ENCODE measurements around the gene SPTLC2. TPM values are rescaled to one million over a fixed set of nuclear protein-coding genes. Genes with fewer than 3 reads are reported as not detected.
A peak's percentile ranks its signal among the peaks of the same experiment; 100 is the strongest.

SPTLC2 gene
- total RNA-seq, 1 experiment from 2014 or later = 32.6 TPM

DNA sequence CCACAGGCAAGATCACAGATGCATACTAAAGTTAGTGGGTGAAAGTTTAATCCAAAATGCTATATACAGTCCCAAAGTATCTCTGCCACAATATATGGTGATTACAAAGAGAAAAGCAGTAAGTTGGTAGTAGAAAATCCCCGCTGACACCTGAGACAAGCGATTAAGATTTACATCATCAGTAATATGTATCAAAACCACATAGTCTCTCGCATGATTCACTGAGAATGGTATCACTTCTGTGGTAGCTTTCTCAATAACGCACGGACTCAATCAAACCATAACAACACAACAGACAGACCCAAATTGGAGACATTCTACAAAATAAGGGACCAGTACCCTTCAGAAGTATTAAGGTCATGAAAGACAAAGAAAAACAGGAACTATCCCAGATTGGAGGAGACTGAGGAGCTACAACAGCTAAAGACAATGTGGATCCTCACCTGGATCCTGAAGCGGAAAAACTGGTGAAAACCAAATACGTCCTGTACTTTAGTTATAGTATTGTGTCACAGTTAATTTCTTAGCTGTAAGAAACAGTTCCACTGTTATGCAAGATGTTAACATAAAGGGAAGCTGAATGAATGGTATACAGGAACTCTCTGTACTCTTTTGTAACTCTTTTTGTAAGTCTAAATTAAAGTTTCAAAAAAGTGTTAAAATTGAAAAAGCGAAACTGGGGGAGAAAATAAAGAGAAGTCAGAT lies 51.0 kb downstream of the SPTLC2 start:
- no peak for DNase-seq
- no peak overlapping the region for H3K4ac ChIP-seq (ENCODE audit: low read depth, low read length)
- no peak overlapping the region for H3K18ac ChIP-seq (ENCODE audit: insufficient read length, low read depth, low read length)
- no peak overlapping the region for H3K23ac ChIP-seq (ENCODE audit: insufficient read length, low read depth, low read length)
- Mint-ChIP-seq H3K36me3 (ENCODE audit: insufficient read depth in 1 of 3, low read depth in 3 of 3) (peaks cover 21 to 34% (median 29%) of the 10 kb centered on the region in 3 experiments; a peak in 6 of 7 replicates), H3K27ac (peak overlapping the region in 2 of 3 experiments; percentile 25 to 58; a peak in 4 of 7 replicates), H3K4me1 (no peaks in the 10 kb centered on the region; a peak in 1 of 4 replicates), H3K4me3 (no peak overlapping the region), H3K27me3 (ENCODE audit: low read depth) (no peaks in the 10 kb centered on the region), H3K9me3 (no peaks in the 10 kb centered on the region)
- no peaks in the 10 kb centered on the region for H3K79me1 ChIP-seq (ENCODE audit: insufficient read depth, low read depth, low read length, poor library complexity, severe bottlenecking)
- no peak overlapping the region for H2BK5ac ChIP-seq (ENCODE audit: insufficient read length, low read length)
- H3K4me1 ChIP-seq (ENCODE audit: insufficient read depth, low read length) = no peaks in the 10 kb centered on the region
- H3K79me2 ChIP-seq (ENCODE audit: insufficient read depth, low read length) = no peaks in the 10 kb centered on the region
- H3K9me3 ChIP-seq (ENCODE audit: control insufficient read depth, low read depth, low read length) = no peaks in the 10 kb centered on the region
- H3K9ac ChIP-seq (ENCODE audit: extremely low read depth, insufficient read length, low read length) = no peak overlapping the region
- no peak overlapping the region for H3K4me2 ChIP-seq (ENCODE audit: insufficient read depth, insufficient read length, low read length)
- no peak overlapping the region for H4K5ac ChIP-seq (ENCODE audit: insufficient read length, low read depth, low read length)
- no peak overlapping the region for H3K56ac ChIP-seq (ENCODE audit: insufficient read length, low read depth, low read length)
- no peak overlapping the region for H2BK12ac ChIP-seq (ENCODE audit: insufficient read length, low read depth, low read length)
- no peak overlapping the region for H2AK5ac ChIP-seq (ENCODE audit: insufficient read length, low read length)
- no peak overlapping the region for H2BK15ac ChIP-seq (ENCODE audit: low read depth, low read length)
- H3T11ph ChIP-seq (ENCODE audit: low read length) = no peak overlapping the region
- H3K27me3 ChIP-seq (ENCODE audit: insufficient read depth, low read length) = no peaks in the 10 kb centered on the region
- no peak overlapping the region for H4K91ac ChIP-seq (ENCODE audit: insufficient read length, low read depth, low read length)
- no peak overlapping the region for H2BK20ac ChIP-seq (ENCODE audit: low read depth, low read length, poor library complexity, severe bottlenecking)
- no peak overlapping the region for H3K14ac ChIP-seq (ENCODE audit: insufficient read depth, low read length)
- no peak for TF ChIP-seq CTCF (conservative IDR thresholded peaks at IDR 0.05)
- H2AFZ ChIP-seq (ENCODE audit: low read length) = no peak overlapping the region
- H2BK120ac ChIP-seq (ENCODE audit: low read depth, low read length, poor library complexity, severe bottlenecking) = no peak overlapping the region
- H4K8ac ChIP-seq (replicated peaks; ENCODE audit: insufficient read length, low read depth, low read length) = no peak overlapping the region
- H4K20me1 ChIP-seq (ENCODE audit: control insufficient read depth, insufficient read depth, insufficient read length) = no peaks in the 10 kb centered on the region
- WGBS (ENCODE audit: extremely low coverage, insufficient read length, low lambda C conversion rate) = no CpG with 5 or more reads among the region's 8 CpGs
- H3K23me2 ChIP-seq (ENCODE audit: insufficient read length, low read depth, low read length, poor library complexity, severe bottlenecking) = no peaks in the 10 kb centered on the region
- no peak overlapping the region for H3K27ac ChIP-seq (ENCODE audit: insufficient read length, low read depth, low read length)
